Lower leg skin (tissue), 3 donors: ENCODE data around the gene ZNF414.

ENCODE experiments used
- CTCF ChIP-seq, 3 donors: fragments of 450-650 bp; IDR thresholded peaks; one replicate each; pipeline ENCODE4 v1.5.1; 2016; ENCODE audit warnings: antibody characterized with exemption in 3 of 3, mild to moderate bottlenecking in 3 of 3, moderate library complexity in 2 of 3
- POLR2A ChIP-seq, 2 donors: fragments of 450-650 bp; IDR thresholded peaks; one replicate each; pipeline ENCODE4 v1.6.1; 2016 to 2017; ENCODE audit warnings: antibody characterized with exemption in 2 of 2, mild to moderate bottlenecking in 1 of 2, moderate library complexity in 1 of 2

- TF ChIP-seq CTCF (IDR thresholded peaks at IDR 0.05) (no peak), POLR2A (IDR thresholded peaks at IDR 0.05) (no peak)
These were observed 22.4 kb downstream of the ZNF414 start for GRCh38 chr19:8491574-8491973.
